DMS79 treated with DMSO at 0.1 percent for 48 hours (cell line): Measurements from ENCODE around the gene ZNF597.

Experiments used
- DNase-seq: peaks from one replicate; lab custom pipeline; 2025; lab: John Stamatoyannopoulos, UW

The ZNF597 gene

GRCh38 chr16:3454631-3455147 lies 11.4 kb upstream of the ZNF597 start:
- no peak for DNase-seq

- no peak for DNase-seq
Measured at GRCh38 chr16:3454093-3454492, 10.8 kb upstream of the ZNF597 start.

- no peak for DNase-seq
Measured at GRCh38 chr16:3444032-3444388, 706 bp upstream of the ZNF597 start.

- no peak for DNase-seq
Measured at GRCh38 chr16:3439637-3440036, 3.7 kb downstream of the ZNF597 start.

- DNase-seq: no peak
Measured at GRCh38 chr16:3434373-3434772, 8.9 kb downstream of the ZNF597 start.

GRCh38 chr16:3431779-3432219 lies 11.5 kb downstream of the ZNF597 start:
- no peak for DNase-seq

GRCh38 chr16:3413730-3414379 lies 29.4 kb downstream of the ZNF597 start:
- no peak for DNase-seq

GRCh38 chr16:3408561-3409197 lies 34.6 kb downstream of the ZNF597 start:
- no peak for DNase-seq

GRCh38 chr16:3401719-3402397 lies 41.4 kb downstream of the ZNF597 start:
- peak; percentile 45 for DNase-seq

- DNase-seq: peak; percentile 96
Measured at GRCh38 chr16:3400779-3401688, 42.3 kb downstream of the ZNF597 start, which contains the start of the genes ZNF174 and ZSCAN32. Gene ZNF174 (plus strand): TSS chr16:3401215. CDS start chr16:3402005, 790 bp downstream. Gene ZSCAN32 (minus strand): TSS chr16:3401004. CDS start chr16:3397557, 3,447 bp downstream.

- no peak for DNase-seq
Measured at GRCh38 chr16:3400446-3400778, 42.9 kb downstream of the ZNF597 start.

GRCh38 chr16:3389663-3390338 lies 53.5 kb downstream of the ZNF597 start:
- no peak for DNase-seq

- no peak for DNase-seq
Measured at GRCh38 chr16:3388325-3388724, 55.0 kb downstream of the ZNF597 start.

GRCh38 chr16:3383045-3383448 lies 60.3 kb downstream of the ZNF597 start:
- DNase-seq: no peak
